Hepatic stellate cell (primary cell): ENCODE measurements around the gene UST.

ENCODE experiments used
- DNase-seq: peaks from one replicate; pipeline ENCODE4 v3.0.0; 2011; ENCODE audit warnings: low spot score

The UST gene

GRCh38 chr6:149041953-149042352 is 295.1 kb downstream of the UST start:
- DNase-seq = no peak

- no peak for DNase-seq
These were observed 296.8 kb downstream of the UST start for GRCh38 chr6:149043476-149044130.

- DNase-seq = no peak
These were observed 297.7 kb downstream of the UST start for GRCh38 chr6:149044528-149044927.

- no peak for DNase-seq
These were observed 298.6 kb downstream of the UST start for GRCh38 chr6:149045404-149045803.

GRCh38 chr6:149046164-149046821 is 299.5 kb downstream of the UST start:
- DNase-seq = no peak

GRCh38 chr6:149046822-149047246 is 300.0 kb downstream of the UST start:
- no peak for DNase-seq

- no peak for DNase-seq
These were observed 302.4 kb downstream of the UST start for GRCh38 chr6:149049230-149049629.

- DNase-seq = no peak
These were observed 303.3 kb downstream of the UST start for GRCh38 chr6:149050160-149050559.

GRCh38 chr6:149052350-149053106 is 305.7 kb downstream of the UST start:
- DNase-seq = no peak

- DNase-seq = no peak
These were observed 307.2 kb downstream of the UST start for GRCh38 chr6:149053848-149054558.

- no peak for DNase-seq
These were observed 307.8 kb downstream of the UST start for GRCh38 chr6:149054559-149055194.

GRCh38 chr6:149055195-149055899 is 308.5 kb downstream of the UST start:
- no peak for DNase-seq

GRCh38 chr6:149056777-149057463 is 310.1 kb downstream of the UST start:
- no peak for DNase-seq

GRCh38 chr6:149057464-149057840 is 310.6 kb downstream of the UST start:
- DNase-seq = no peak

- DNase-seq = no peak
These were observed 312.7 kb downstream of the UST start for GRCh38 chr6:149059557-149059956.

GRCh38 chr6:149060300-149060984 is 313.6 kb downstream of the UST start:
- DNase-seq = no peak

- DNase-seq = no peak
These were observed 314.3 kb downstream of the UST start for GRCh38 chr6:149060985-149061760.

- no peak for DNase-seq
These were observed 315.1 kb downstream of the UST start for GRCh38 chr6:149061930-149062329.

GRCh38 chr6:149062653-149063348 is 316.0 kb downstream of the UST start:
- DNase-seq = no peak
